ENCODE measurements around the gene KSR1.

KSR1 gene

GRCh38 chr17:27550291-27550930 lies 94.2 kb downstream of the KSR1 start:
- TF ChIP-seq ZFX (IDR thresholded peaks at IDR 0.05) (no peak), CTCF (conservative IDR thresholded peaks at IDR 0.05) (no peak)
- H3K27ac ChIP-seq = no peak overlapping the region

- H3K27ac ChIP-seq = no peak overlapping the region
- TF ChIP-seq CTCF (conservative IDR thresholded peaks at IDR 0.05) (no peak), ZFX (IDR thresholded peaks at IDR 0.05) (no peak)
Measured at GRCh38 chr17:27550974-27551505, 94.8 kb downstream of the KSR1 start.

- TF ChIP-seq CTCF (conservative IDR thresholded peaks at IDR 0.05) (no peak), ZFX (IDR thresholded peaks at IDR 0.05) (no peak)
- H3K27ac ChIP-seq = no peak overlapping the region
Measured at GRCh38 chr17:27551701-27552248, 95.5 kb downstream of the KSR1 start.

- TF ChIP-seq ZFX (IDR thresholded peaks at IDR 0.05) (no peak), CTCF (conservative IDR thresholded peaks at IDR 0.05) (no peak)
- H3K27ac ChIP-seq = no peak overlapping the region
Measured at GRCh38 chr17:27552276-27552732, 96.1 kb downstream of the KSR1 start.

GRCh38 chr17:27553019-27553511 lies 96.8 kb downstream of the KSR1 start:
- no peak for TF ChIP-seq CTCF (conservative IDR thresholded peaks at IDR 0.05)
- no peak for TF ChIP-seq ZFX (IDR thresholded peaks at IDR 0.05)
- no peak overlapping the region for H3K27ac ChIP-seq

GRCh38 chr17:27554152-27554551 lies 97.9 kb downstream of the KSR1 start:
- no peak for TF ChIP-seq CTCF (conservative IDR thresholded peaks at IDR 0.05)
- no peak for TF ChIP-seq ZFX (IDR thresholded peaks at IDR 0.05)
- no peak overlapping the region for H3K27ac ChIP-seq

- TF ChIP-seq CTCF (conservative IDR thresholded peaks at IDR 0.05) (no peak), ZFX (IDR thresholded peaks at IDR 0.05) (no peak)
- no peak overlapping the region for H3K27ac ChIP-seq
Measured at GRCh38 chr17:27554911-27555310, 98.7 kb downstream of the KSR1 start.
